GM18520 (cell line): Measurements from ENCODE around the gene KIAA1549.

Experiments
- ATAC-seq: cut with Tn5 transposase; IDR thresholded peaks from one replicate; pipeline ENCODE4 v1.9.1; 2021; ENCODE audit not compliant: unreplicated experiment

KIAA1549 gene

GRCh38 chr7:138861051-138861450 is 120.1 kb downstream of the KIAA1549 start:
- ATAC-seq = no peak

DNA sequence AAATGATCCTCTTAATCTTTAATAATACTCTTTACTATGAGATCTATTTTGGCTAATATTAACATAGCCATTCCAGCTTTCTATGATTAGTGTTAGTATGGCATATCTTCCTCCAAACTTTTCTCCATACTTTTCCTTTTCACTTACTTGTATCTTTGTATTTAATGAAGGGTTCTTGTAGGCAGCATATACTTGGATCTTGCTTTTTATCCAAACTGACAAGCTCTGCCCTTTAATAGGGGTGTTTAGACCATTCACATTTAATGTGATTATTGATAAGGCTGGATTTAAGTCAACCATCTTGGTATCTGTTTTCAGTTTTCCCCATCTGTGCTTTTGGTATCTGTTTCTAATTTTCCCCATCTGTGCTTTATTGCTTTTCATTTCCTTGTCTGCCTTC is 123.5 kb downstream of the KIAA1549 start:
- no peak for ATAC-seq

- no peak for ATAC-seq
These were observed 127.0 kb downstream of the KIAA1549 start for GRCh38 chr7:138854115-138854645.

- no peak for ATAC-seq
These were observed 127.7 kb downstream of the KIAA1549 start for GRCh38 chr7:138853448-138853847.

- no peak for ATAC-seq
These were observed 128.7 kb downstream of the KIAA1549 start for GRCh38 chr7:138852469-138852868.

DNA sequence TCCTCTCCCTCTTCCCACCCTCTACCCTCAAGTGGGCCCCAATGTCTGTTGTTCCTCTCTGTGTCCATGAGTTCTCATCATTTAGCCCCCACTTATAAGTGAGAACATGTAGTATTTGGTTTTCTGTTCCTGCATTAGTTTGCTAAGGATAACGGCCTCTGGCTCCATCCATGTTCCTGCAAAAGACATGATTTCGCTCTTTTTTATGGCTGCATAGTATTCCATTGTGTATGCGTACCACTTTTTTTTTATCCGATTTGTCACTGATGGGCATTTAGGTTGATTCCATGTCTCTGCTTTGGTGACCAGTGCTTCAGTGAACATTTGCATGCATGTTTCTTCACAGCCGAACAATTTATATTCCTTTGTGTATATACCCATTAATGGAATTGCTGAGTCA is 131.5 kb downstream of the KIAA1549 start:
- ATAC-seq = no peak

- no peak for ATAC-seq
These were observed 132.9 kb downstream of the KIAA1549 start for GRCh38 chr7:138848056-138848980.

DNA sequence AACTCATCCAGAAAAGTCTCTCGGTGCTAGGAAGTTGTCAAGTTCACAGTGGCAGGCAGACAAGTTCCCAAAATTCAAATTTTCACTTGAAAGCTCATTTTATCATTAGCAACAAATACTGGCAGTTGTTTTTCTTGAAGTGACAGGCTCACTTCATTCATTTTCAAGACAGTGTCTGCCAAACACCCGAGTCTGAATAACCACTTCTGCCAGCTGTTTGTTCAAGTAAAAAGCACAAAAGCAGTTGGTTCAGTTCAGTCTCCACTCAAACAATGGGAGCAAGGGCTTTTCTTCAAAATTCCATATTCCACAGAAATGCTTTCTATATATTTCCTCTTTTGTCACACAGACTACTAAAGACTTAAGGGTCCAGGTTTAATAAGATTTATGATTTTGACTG is 135.5 kb downstream of the KIAA1549 start:
- no peak for ATAC-seq

DNA sequence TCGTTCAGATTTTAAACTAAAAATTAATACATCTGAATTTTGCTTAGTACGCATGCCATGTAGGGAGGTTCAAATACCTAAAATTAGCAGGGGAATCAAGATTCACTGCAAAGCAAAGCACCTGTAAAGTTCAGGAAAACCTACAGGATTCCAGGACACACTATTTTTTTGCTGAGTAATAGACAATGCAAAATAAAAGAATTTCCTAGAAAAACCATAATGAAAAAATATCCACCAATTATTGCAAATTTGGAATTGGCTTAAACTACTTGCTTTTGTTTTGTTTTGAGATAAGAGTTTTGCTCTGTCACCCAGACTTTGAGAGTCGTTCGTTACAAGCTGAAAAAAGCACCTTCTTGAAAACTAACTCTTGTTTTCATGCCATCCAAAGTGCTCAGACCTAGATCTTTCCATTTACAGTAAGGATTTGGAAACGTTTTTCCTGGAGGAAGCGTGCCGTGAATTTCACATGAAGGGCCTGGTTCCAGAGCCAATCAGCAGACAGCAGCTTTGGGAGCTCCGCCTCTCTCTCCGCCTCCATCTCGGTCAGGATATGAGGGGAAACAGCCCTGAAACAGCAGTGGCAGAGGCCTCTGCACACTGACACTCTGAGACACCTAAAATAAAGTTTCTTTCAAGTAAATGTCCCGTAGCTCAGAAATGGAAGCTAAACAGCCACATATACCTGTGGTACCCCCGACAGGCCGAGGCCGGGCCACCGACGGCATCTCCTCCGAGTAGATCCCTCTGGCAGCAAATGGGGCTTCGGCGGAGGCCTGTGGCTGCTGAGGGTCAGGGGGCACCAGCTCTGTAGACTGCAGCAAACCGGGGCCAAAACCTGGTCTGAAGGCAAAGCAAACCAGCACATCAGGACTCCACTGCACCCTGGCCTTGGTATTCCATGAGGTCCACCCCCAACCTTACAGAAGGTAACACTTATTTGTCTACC is 137.3 kb downstream of the KIAA1549 start:
- no peak for ATAC-seq

- no peak for ATAC-seq
These were observed 139.1 kb downstream of the KIAA1549 start for GRCh38 chr7:138842111-138842510.

DNA sequence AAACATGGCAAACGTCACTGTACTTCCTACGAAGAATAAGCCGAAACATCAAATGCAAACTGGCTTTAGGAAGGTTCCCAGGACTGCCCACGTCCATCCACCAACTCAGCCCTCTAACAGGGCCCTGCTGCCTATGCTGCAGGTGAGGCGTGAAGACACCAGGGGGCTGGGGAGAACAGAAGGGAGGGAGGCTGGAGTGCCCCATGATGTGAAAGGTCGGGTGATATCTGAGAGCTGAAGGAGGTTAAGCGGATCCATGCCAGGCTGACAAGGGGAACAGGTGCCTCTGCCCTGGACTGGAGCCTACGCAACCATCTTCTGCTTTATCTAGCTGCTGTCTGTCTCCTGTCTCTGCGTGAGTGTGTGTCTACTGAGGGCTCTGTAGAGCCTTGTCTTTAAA is 143.0 kb downstream of the KIAA1549 start:
- ATAC-seq = no peak

GRCh38 chr7:138837627-138838026 is 143.6 kb downstream of the KIAA1549 start:
- no peak for ATAC-seq

GRCh38 chr7:138835087-138835486 is 146.1 kb downstream of the KIAA1549 start:
- ATAC-seq = no peak

DNA sequence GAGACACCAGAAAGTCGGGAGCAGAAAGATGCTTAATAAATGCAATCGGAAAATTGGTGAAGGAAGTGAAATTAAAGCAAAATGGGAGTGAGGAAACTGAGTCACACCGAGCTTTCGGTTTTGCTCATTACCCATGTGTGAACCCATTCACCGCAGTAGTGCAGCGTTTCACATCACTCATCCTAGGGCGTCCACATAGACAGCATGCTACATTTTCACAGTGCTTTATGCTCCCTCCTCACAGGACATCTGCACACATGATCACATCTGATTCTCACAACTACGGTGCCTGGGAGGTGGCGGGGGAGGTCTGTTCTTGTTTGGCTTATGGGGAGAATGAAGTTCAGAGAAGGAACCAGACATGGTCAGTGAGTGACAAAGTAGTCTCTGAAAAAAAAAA is 146.6 kb downstream of the KIAA1549 start:
- ATAC-seq = no peak

GRCh38 chr7:138833596-138833995 is 147.6 kb downstream of the KIAA1549 start:
- no peak for ATAC-seq

DNA sequence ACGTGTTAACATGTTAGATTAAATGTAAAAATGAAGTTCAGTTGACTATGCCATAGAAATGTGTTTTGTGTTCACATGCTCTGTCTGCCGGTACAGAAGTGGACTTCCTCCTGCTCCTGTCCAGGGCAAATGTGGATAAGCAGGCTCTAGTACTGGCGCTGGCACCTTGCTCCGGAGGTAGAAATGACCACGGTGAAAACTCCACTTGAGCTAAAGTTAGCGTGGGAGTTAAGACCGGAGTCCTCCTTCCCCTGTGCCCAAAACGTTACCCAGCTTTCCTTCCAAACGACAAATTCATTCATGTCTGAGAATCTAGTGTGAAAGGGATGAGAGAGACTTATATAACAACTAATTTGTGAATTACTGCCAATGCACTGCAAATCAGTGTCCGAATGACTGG is 148.2 kb downstream of the KIAA1549 start:
- no peak for ATAC-seq

DNA sequence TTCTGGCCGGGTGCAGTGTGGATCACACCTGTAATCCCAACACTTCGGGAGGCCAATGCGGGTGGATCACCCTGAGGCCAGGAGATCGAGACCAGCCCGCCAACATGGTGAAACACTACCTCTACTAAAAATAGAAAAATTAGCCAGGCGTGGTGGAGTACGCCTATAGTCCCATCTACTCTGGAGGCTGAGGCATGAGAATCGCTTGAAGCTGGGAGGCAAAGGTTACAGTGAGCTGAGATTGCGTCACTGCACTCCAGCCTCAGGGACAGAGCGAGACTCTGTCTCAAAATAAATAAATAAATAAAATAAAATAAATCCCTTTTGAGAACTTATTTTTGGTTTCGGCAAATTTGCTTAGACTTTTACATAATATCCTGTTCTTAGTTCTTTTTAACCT is 151.9 kb downstream of the KIAA1549 start:
- ATAC-seq = no peak

DNA sequence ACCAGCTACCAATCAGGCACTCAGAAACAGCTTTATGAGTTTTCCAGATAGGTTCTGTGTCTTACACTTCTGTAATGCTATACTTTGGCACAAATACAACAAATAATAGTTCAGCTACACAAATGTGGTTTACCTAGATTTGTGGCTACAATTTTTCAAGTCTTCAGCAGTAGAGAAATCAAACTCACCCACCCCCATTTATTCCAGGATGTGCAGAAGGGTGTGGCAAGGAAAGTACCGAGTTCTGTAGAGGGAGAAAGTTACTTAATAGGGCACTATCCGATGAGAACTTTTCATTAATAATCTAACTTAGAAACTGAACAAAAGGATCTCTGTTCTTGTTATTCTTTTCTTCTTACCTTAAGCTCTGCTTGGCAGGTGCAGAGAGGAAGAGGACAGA is 152.9 kb downstream of the KIAA1549 start:
- ATAC-seq = no peak

- no peak for ATAC-seq
These were observed 156.0 kb downstream of the KIAA1549 start for GRCh38 chr7:138825049-138825721.

GRCh38 chr7:138822867-138823535 is 158.2 kb downstream of the KIAA1549 start:
- ATAC-seq = no peak
